Activated CD4-positive, alpha-beta T cell treated with anti-CD3 and anti-CD28 coated beads, Interleukin-2, Interleukin-6, amounts not matched to agents 100 ng/mL and 50 ng/mL, durations not matched to agents 16 hours and 8 hours (primary cell): ENCODE results near the gene SLC25A40.
A peak's percentile ranks its signal among the peaks of the same experiment; 100 is the strongest.
"Not testable (repeated sequence)": the region's sequence is repeated elsewhere in the genome, so short reads cannot be mapped to it uniquely, and the experiment has no call there.

ENCODE experiments used
- DNase-seq: peaks from one replicate; pipeline ENCODE4 v3.0.0-alpha.2; 2020

Gene SLC25A40

GRCh38 chr7:87866533-87866932 is 9.6 kb downstream of the SLC25A40 start:
- DNase-seq, result not testable (repeated sequence)

GRCh38 chr7:87866089-87866488 is 10.1 kb downstream of the SLC25A40 start:
- DNase-seq, result no peak

GRCh38 chr7:87858417-87859100 is 17.6 kb downstream of the SLC25A40 start:
- no peak for DNase-seq

- no peak for DNase-seq
Observed at GRCh38 chr7:87853237-87853864, 22.8 kb downstream of the SLC25A40 start.

- no peak for DNase-seq
Observed at GRCh38 chr7:87852306-87852705, 23.9 kb downstream of the SLC25A40 start.

- no peak for DNase-seq
Observed at GRCh38 chr7:87850836-87851593, 25.1 kb downstream of the SLC25A40 start.

- DNase-seq, result no peak
Observed at GRCh38 chr7:87837597-87837996, 38.6 kb downstream of the SLC25A40 start.

- no peak for DNase-seq
Observed at GRCh38 chr7:87833130-87833529, 43.0 kb downstream of the SLC25A40 start.

GRCh38 chr7:87831097-87831496 is 45.1 kb downstream of the SLC25A40 start:
- no peak for DNase-seq

- not testable (repeated sequence) for DNase-seq
Observed at GRCh38 chr7:87828383-87828782, 47.8 kb downstream of the SLC25A40 start.

GRCh38 chr7:87825369-87825768 is 50.8 kb downstream of the SLC25A40 start:
- DNase-seq, result not testable (repeated sequence)

GRCh38 chr7:87822056-87822455 is 54.1 kb downstream of the SLC25A40 start:
- DNase-seq, result not testable (repeated sequence)

GRCh38 chr7:87818336-87818735 is 57.8 kb downstream of the SLC25A40 start:
- no peak for DNase-seq

- no peak for DNase-seq
Observed at GRCh38 chr7:87816389-87816788, 59.8 kb downstream of the SLC25A40 start.

GRCh38 chr7:87810726-87811125 is 65.4 kb downstream of the SLC25A40 start:
- DNase-seq, result no peak

GRCh38 chr7:87810130-87810529 is 66.0 kb downstream of the SLC25A40 start:
- no peak for DNase-seq

GRCh38 chr7:87806150-87806549 is 70.0 kb downstream of the SLC25A40 start:
- no peak for DNase-seq

- DNase-seq, result peak; percentile 36
Observed at GRCh38 chr7:87797798-87798403, 78.3 kb downstream of the SLC25A40 start.

- no peak for DNase-seq
Observed at GRCh38 chr7:87797395-87797794, 78.8 kb downstream of the SLC25A40 start.

- no peak for DNase-seq
Observed at GRCh38 chr7:87785368-87785995, 90.7 kb downstream of the SLC25A40 start.

- no peak for DNase-seq
Observed at GRCh38 chr7:87784424-87784823, 91.7 kb downstream of the SLC25A40 start.
